ENCODE data around the gene STARD13. TPM values are rescaled to one million over a fixed set of nuclear protein-coding genes. Genes with fewer than 3 reads are reported as not detected.

Gene STARD13
- polyA plus RNA-seq, 1 donor (not counting 4 experiments of a cell fraction or from before 2014, with no cell fraction given), result 11.9 TPM

- Histone ChIP-seq H3K79me2 (ENCODE audit: control insufficient read depth, insufficient read depth, low read length) (no peaks in the 10 kb centered on the region), H3K9ac (ENCODE audit: control insufficient read depth, extremely low read depth, insufficient read depth, low read length) (no peak overlapping the region)
- no peak for TF ChIP-seq CTCF (optimal IDR thresholded peaks at IDR 0.05 in 1 of 3, IDR thresholded peaks at IDR 0.05 in 1 of 3, conservative IDR thresholded peaks at IDR 0.05 in 1 of 3; ENCODE audit: extremely low read depth in 1 of 3, insufficient read depth in 2 of 3, low read length in 3 of 3)
- no peak for TF ChIP-seq EZH2 (IDR thresholded peaks at IDR 0.05; ENCODE audit: low read length)
Measured at GRCh38 chr13:33174931-33175330, 110.6 kb downstream of the STARD13 start.

GRCh38 chr13:33174491-33174890 is 111.1 kb downstream of the STARD13 start:
- H3K9ac ChIP-seq (ENCODE audit: control insufficient read depth, extremely low read depth, insufficient read depth, low read length), result no peak overlapping the region
- dilution Hi-C loops (cut with MboI; ENCODE audit: extremely low pct_ligation_motif_present, low sequenced_read_pairs), result no loop called here
- no peaks in the 10 kb centered on the region for H3K79me2 ChIP-seq (ENCODE audit: control insufficient read depth, insufficient read depth, low read length)

More at GRCh38 chr13:33174931-33175330, 110.6 kb downstream of the STARD13 start:
- Histone ChIP-seq H3K27me3 (ENCODE audit: control insufficient read depth, extremely low read depth, insufficient read depth, low read length) (no peaks in the 10 kb centered on the region), H3K27ac (ENCODE audit: control insufficient read depth, insufficient read depth, low read length) (no peak overlapping the region), H3K4me2 (ENCODE audit: control insufficient read depth, extremely low read depth, insufficient read depth, low read depth, low read length) (no peak overlapping the region), H3K4me3 (ENCODE audit: control insufficient read depth in 2 of 3, extremely low read depth in 1 of 3, insufficient read depth in 2 of 3, low read depth in 1 of 3, low read length in 3 of 3) (no peak overlapping the region), H3K36me3 (ENCODE audit: control insufficient read depth in 2 of 2, extremely low read depth in 1 of 2, insufficient read depth in 2 of 2, low read length in 2 of 2) (peaks cover 2 to 7% of the 10 kb centered on the region in 2 experiments), H3K4me1 (ENCODE audit: control insufficient read depth, extremely low read depth, insufficient read depth, low read length) (peaks cover 18% of the 10 kb centered on the region), H3K9me3 (ENCODE audit: control insufficient read depth, low read depth, low read length) (no peaks in the 10 kb centered on the region), H2AFZ (ENCODE audit: control insufficient read depth, low read length) (no peak overlapping the region), H3K9me1 (ENCODE audit: control insufficient read depth, extremely low read depth, insufficient read depth, low read length) (no peaks in the 10 kb centered on the region), H4K20me1 (ENCODE audit: control insufficient read depth, extremely low read depth, insufficient read depth, low read length) (no peaks in the 10 kb centered on the region)
- FAIRE-seq (no peak), DNase-seq (ENCODE audit: low read depth, low spot score) (no peak)
- dilution Hi-C loops (cut with MboI; ENCODE audit: extremely low pct_ligation_motif_present, low sequenced_read_pairs), result no loop called here

More at GRCh38 chr13:33174491-33174890, 111.1 kb downstream of the STARD13 start:
- Histone ChIP-seq H3K27ac (ENCODE audit: control insufficient read depth, insufficient read depth, low read length) (no peak overlapping the region), H3K36me3 (ENCODE audit: control insufficient read depth in 2 of 2, extremely low read depth in 1 of 2, insufficient read depth in 2 of 2, low read length in 2 of 2) (peaks cover 2 to 7% of the 10 kb centered on the region in 2 experiments), H4K20me1 (ENCODE audit: control insufficient read depth, extremely low read depth, insufficient read depth, low read length) (no peaks in the 10 kb centered on the region), H3K9me1 (ENCODE audit: control insufficient read depth, extremely low read depth, insufficient read depth, low read length) (no peaks in the 10 kb centered on the region), H3K9me3 (ENCODE audit: control insufficient read depth, low read depth, low read length) (no peaks in the 10 kb centered on the region), H3K4me1 (ENCODE audit: control insufficient read depth, extremely low read depth, insufficient read depth, low read length) (peaks cover 22% of the 10 kb centered on the region), H3K4me2 (ENCODE audit: control insufficient read depth, extremely low read depth, insufficient read depth, low read depth, low read length) (no peak overlapping the region), H2AFZ (ENCODE audit: control insufficient read depth, low read length) (no peak overlapping the region), H3K27me3 (ENCODE audit: control insufficient read depth, extremely low read depth, insufficient read depth, low read length) (no peaks in the 10 kb centered on the region), H3K4me3 (ENCODE audit: control insufficient read depth in 2 of 3, extremely low read depth in 1 of 3, insufficient read depth in 2 of 3, low read depth in 1 of 3, low read length in 3 of 3) (no peak overlapping the region)
- FAIRE-seq, result no peak
- no peak for DNase-seq (ENCODE audit: low read depth, low spot score)
- TF ChIP-seq CTCF (optimal IDR thresholded peaks at IDR 0.05 in 1 of 3, IDR thresholded peaks at IDR 0.05 in 1 of 3, conservative IDR thresholded peaks at IDR 0.05 in 1 of 3; ENCODE audit: extremely low read depth in 1 of 3, insufficient read depth in 2 of 3, low read length in 3 of 3), result no peak
- no peak for TF ChIP-seq EZH2 (IDR thresholded peaks at IDR 0.05; ENCODE audit: low read length)
